GM12872 (cell line): ENCODE data around the gene DCAKD.

Experiments used
- CTCF ChIP-seq: IDR thresholded peaks from 3 replicates; pipeline ENCODE4 v1.5.1; 2011; ENCODE audit warnings: low read depth, mild to moderate bottlenecking, low read length, moderate library complexity; ENCODE audit not compliant: insufficient read depth

Gene DCAKD

GRCh38 chr17:45086391-45086790, 35.0 kb upstream of the DCAKD start:
- no peak for TF ChIP-seq CTCF

- no peak for TF ChIP-seq CTCF
Observed at GRCh38 chr17:45081047-45081703, 29.7 kb upstream of the DCAKD start.

GRCh38 chr17:45077643-45078042, 26.2 kb upstream of the DCAKD start:
- TF ChIP-seq CTCF = no peak

- TF ChIP-seq CTCF = no peak
Observed at GRCh38 chr17:45073414-45074070, 22.1 kb upstream of the DCAKD start.

GRCh38 chr17:45070809-45071208, 19.4 kb upstream of the DCAKD start:
- no peak for TF ChIP-seq CTCF

GRCh38 chr17:45070001-45070400, 18.6 kb upstream of the DCAKD start:
- no peak for TF ChIP-seq CTCF

- TF ChIP-seq CTCF = no peak
Observed at GRCh38 chr17:45067637-45068036, 16.2 kb upstream of the DCAKD start.
